ENCODE measurements around the gene CNGB1.
"Not testable (repeated sequence)": the region's sequence is repeated elsewhere in the genome, so short reads cannot be mapped to it uniquely, and the experiment has no call there.

Gene CNGB1

GRCh38 chr16:57882792-57883191 lies 88.1 kb downstream of the CNGB1 start:
- no peak for DNase-seq

GRCh38 chr16:57882206-57882605 lies 88.7 kb downstream of the CNGB1 start:
- DNase-seq = no peak

GRCh38 chr16:57878586-57878985 lies 92.3 kb downstream of the CNGB1 start:
- DNase-seq = no peak

- DNase-seq = no peak
Observed at GRCh38 chr16:57876210-57876609, 94.7 kb downstream of the CNGB1 start.

GRCh38 chr16:57875347-57875746 lies 95.6 kb downstream of the CNGB1 start:
- DNase-seq = no peak

GRCh38 chr16:57873218-57873617 lies 97.7 kb downstream of the CNGB1 start:
- no peak for DNase-seq

GRCh38 chr16:57872764-57873163 lies 98.2 kb downstream of the CNGB1 start:
- DNase-seq = not testable (repeated sequence)

GRCh38 chr16:57871456-57871855 lies 99.5 kb downstream of the CNGB1 start:
- no peak for DNase-seq

GRCh38 chr16:57870753-57871454 lies 100.0 kb downstream of the CNGB1 start:
- DNase-seq = no peak

- no peak for DNase-seq
Observed at GRCh38 chr16:57868913-57869520, 101.9 kb downstream of the CNGB1 start.

GRCh38 chr16:57867000-57867561 lies 103.8 kb downstream of the CNGB1 start:
- DNase-seq = no peak

- no peak for DNase-seq
Observed at GRCh38 chr16:57866529-57866918, 104.4 kb downstream of the CNGB1 start.

GRCh38 chr16:57865746-57866528 lies 105.0 kb downstream of the CNGB1 start:
- no peak for DNase-seq

- DNase-seq = peak in 1 of 2 experiments; percentile 32
Observed at GRCh38 chr16:57863434-57864160, 107.3 kb downstream of the CNGB1 start.

GRCh38 chr16:57862698-57863433 lies 108.1 kb downstream of the CNGB1 start:
- no peak for DNase-seq

- DNase-seq = no peak
Observed at GRCh38 chr16:57859331-57859730, 111.6 kb downstream of the CNGB1 start.

GRCh38 chr16:57858635-57859034 lies 112.3 kb downstream of the CNGB1 start:
- no peak for DNase-seq

GRCh38 chr16:57857991-57858390 lies 112.9 kb downstream of the CNGB1 start:
- DNase-seq = not testable (repeated sequence)

- DNase-seq = no peak
Observed at GRCh38 chr16:57855188-57855587, 115.7 kb downstream of the CNGB1 start.

GRCh38 chr16:57852189-57852588 lies 118.7 kb downstream of the CNGB1 start:
- DNase-seq = no peak

- no peak for DNase-seq
Observed at GRCh38 chr16:57848181-57848580, 122.7 kb downstream of the CNGB1 start.

- DNase-seq = not testable (repeated sequence)
Observed at GRCh38 chr16:57846931-57847330, 124.0 kb downstream of the CNGB1 start.

Measured in NCI-H446 (cell line).